HG03565 (cell line): ENCODE data around the gene LDLRAD4.

Experiments used
- ATAC-seq: cut with Tn5 transposase; IDR thresholded peaks from one replicate; pipeline ENCODE4 v1.9.1; 2021; ENCODE audit warnings: mild to moderate bottlenecking, moderate library complexity; ENCODE audit not compliant: unreplicated experiment

LDLRAD4 gene

GRCh38 chr18:13454363-13455150 lies 236.0 kb downstream of the LDLRAD4 start:
- ATAC-seq = no peak

- no peak for ATAC-seq
Observed at GRCh38 chr18:13455471-13455870, 236.9 kb downstream of the LDLRAD4 start.

- ATAC-seq = peak; percentile 66
Observed at GRCh38 chr18:13455960-13456481, 237.5 kb downstream of the LDLRAD4 start.

- no peak for ATAC-seq
Observed at GRCh38 chr18:13456736-13457271, 238.2 kb downstream of the LDLRAD4 start.

- ATAC-seq = no peak
Observed at GRCh38 chr18:13457327-13457726, 238.8 kb downstream of the LDLRAD4 start.

- no peak for ATAC-seq
Observed at GRCh38 chr18:13460946-13461345, 242.4 kb downstream of the LDLRAD4 start.

- ATAC-seq = no peak
Observed at GRCh38 chr18:13461469-13461868, 242.9 kb downstream of the LDLRAD4 start.

GRCh38 chr18:13461936-13462335 lies 243.4 kb downstream of the LDLRAD4 start:
- no peak for ATAC-seq

- no peak for ATAC-seq
Observed at GRCh38 chr18:13462686-13463085, 244.1 kb downstream of the LDLRAD4 start.

- ATAC-seq = no peak
Observed at GRCh38 chr18:13463526-13464210, 245.1 kb downstream of the LDLRAD4 start.

GRCh38 chr18:13464432-13465123 lies 246.0 kb downstream of the LDLRAD4 start:
- peak; percentile 93 for ATAC-seq

GRCh38 chr18:13465124-13465446 lies 246.5 kb downstream of the LDLRAD4 start:
- ATAC-seq = no peak

GRCh38 chr18:13465476-13465875 lies 246.9 kb downstream of the LDLRAD4 start:
- ATAC-seq = no peak

GRCh38 chr18:13470516-13471197 lies 252.1 kb downstream of the LDLRAD4 start:
- ATAC-seq = no peak

GRCh38 chr18:13471198-13471845 lies 252.8 kb downstream of the LDLRAD4 start:
- no peak for ATAC-seq

GRCh38 chr18:13471971-13472628 lies 253.5 kb downstream of the LDLRAD4 start:
- no peak for ATAC-seq

- ATAC-seq = no peak
Observed at GRCh38 chr18:13473751-13474150, 255.2 kb downstream of the LDLRAD4 start.

- no peak for ATAC-seq
Observed at GRCh38 chr18:13474336-13474735, 255.8 kb downstream of the LDLRAD4 start.

- ATAC-seq = no peak
Observed at GRCh38 chr18:13474907-13475545, 256.5 kb downstream of the LDLRAD4 start.
